Islet of Langerhans (tissue), 1 donor: ENCODE data around the gene OXCT2.
"Not testable (repeated sequence)": the region's sequence is repeated elsewhere in the genome, so short reads cannot be mapped to it uniquely, and the experiment has no call there.

Source experiments
- FAIRE-seq: peaks from one replicate; lab custom pipeline; 2011; peaks lifted over from hg19 to GRCh38; lab: Jason Lieb, UNC

OXCT2 gene

GRCh38 chr1:39787108-39787375 lies 15.9 kb upstream of the OXCT2 start:
- FAIRE-seq: not testable (repeated sequence)

DNA sequence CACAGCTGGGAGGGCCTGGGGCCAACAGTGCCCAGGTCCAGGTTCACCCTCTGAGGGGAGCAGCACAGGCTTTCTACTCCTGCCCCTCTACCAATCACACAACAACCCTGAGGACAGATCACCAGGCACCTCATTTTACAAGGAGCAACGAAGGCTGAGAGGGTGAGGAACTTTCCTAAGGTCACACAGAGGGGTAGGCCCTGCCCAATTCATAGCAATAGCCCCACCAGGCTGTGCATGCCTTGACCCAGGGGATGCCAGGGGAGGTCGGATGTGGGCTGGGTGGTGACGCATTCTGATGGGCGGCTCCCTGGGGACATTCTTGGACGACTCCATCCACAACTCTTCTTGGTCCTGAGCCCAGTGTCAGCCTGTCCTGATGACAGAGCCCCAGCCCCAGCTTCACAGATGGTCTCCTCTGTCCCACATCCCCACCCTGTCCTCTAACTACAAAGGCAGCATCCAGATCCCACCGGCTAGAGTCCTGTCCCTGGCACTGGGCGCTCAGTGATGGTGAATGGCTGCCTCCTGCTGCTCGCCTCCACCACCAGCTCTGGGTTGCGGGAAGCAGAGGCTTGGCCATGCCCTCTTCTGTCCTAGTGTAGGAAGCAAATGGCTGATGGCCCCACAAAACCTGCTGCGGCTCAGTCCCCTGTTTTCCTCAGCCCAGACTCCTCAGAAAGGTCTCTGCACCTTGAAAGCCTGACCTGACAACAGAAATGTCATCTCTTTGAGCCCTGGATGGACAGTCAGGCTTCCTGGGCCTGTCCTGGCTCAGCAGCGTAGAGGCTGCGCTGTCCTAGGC lies 15.4 kb upstream of the OXCT2 start:
- not testable (repeated sequence) for FAIRE-seq

DNA sequence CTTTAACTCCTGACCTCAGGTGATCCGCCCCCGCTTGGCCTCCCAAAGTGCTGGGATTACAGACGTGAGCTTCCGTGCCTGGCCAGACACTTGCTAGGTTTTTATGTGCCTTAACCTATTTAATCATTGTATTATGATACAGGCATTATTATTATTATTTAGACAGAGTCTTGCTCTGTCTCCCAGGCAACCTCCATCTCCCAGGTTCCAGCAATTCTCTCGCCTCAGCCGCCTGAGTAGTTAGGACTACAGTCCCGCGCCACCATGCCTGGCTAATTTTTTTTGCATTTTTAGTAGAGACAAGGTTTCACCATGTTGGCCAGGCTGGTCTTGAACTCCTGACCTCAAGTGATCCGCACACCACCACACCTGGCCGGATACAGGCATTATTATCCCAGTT lies 11.5 kb upstream of the OXCT2 start:
- not testable (repeated sequence) for FAIRE-seq

DNA sequence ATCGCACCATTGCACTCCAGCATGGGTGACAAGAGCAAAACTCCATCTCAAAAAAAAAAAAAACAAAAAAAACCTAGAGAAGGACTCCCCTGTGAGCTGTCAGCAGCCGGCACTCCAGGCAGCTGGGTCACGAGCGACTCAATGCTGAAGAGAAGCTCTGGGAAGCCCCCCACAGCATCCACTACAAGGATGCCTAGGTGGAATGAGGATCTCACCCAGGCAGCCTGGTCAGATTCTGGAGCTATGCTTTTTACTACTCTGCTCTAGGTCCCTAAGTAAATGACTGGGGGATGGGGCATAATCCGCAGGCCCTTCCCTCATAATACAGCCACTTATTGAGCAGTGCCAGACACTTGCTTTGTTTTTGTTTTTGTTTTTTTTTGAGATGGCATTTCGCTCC lies 11.0 kb upstream of the OXCT2 start:
- no peak for FAIRE-seq

GRCh38 chr1:39781349-39781715 lies 10.2 kb upstream of the OXCT2 start:
- no peak for FAIRE-seq

DNA sequence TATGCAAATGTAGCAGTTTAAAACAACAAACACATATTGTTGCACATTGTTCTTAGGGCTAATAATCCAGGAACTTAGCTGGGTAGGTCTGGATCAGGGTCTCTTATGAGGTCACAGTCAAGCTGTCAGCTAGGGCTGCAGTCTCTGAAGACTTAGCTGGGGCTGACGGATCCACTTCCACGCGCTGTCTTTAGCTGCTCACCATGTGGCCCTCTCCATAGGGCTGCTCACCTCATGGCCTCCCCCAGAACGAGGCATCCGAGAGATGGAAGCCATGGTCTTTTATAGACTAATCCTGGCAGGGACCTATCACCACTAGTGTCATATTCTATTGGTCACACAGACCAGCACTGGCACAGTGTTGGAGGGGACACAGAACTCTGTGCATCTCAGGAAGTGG lies 8.7 kb upstream of the OXCT2 start:
- no peak for FAIRE-seq

- FAIRE-seq: no peak
Measured at GRCh38 chr1:39779137-39779536, 8.0 kb upstream of the OXCT2 start.

GRCh38 chr1:39778463-39779099 lies 7.4 kb upstream of the OXCT2 start:
- not testable (repeated sequence) for FAIRE-seq

- FAIRE-seq: not testable (repeated sequence)
Measured at GRCh38 chr1:39777896-39778295, 6.7 kb upstream of the OXCT2 start.

DNA sequence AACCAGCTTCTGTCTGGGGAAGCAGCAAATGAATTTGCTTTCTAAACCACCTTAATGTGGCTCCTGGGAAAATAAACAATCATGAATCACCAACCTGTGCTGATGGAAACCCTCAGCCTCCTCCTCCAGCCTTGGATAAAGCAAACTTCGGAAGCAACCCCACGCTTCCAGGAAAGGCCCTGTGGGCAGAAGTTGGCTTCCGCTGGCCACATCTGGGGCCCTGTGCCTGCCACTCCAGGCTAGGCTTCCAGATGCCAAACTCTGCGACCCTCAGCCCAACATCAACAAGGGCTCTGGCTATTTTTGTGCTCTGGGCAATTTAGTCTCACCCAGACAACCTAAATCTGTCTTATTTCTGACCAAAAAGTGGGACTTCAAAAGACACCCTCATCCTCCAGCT lies 6.2 kb upstream of the OXCT2 start:
- no peak for FAIRE-seq

DNA sequence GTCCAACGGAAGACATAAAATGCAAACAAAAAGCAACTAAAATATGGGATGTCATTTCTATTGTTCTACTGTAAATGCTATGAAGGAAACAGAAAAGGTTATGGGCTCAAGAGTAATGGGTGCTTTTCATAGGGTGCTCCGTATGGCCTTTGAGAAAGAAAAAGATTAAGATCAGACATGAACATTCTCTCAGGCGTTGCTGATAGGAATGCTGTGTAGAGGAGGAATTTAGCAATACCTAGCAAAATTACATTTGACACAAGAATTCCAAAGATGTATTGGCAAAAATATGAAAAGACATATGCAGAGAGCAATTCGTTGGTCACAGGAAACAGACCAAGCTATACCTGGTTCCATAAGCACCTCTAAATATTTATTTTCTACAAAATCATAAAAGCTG lies 5.7 kb upstream of the OXCT2 start:
- FAIRE-seq: no peak

DNA sequence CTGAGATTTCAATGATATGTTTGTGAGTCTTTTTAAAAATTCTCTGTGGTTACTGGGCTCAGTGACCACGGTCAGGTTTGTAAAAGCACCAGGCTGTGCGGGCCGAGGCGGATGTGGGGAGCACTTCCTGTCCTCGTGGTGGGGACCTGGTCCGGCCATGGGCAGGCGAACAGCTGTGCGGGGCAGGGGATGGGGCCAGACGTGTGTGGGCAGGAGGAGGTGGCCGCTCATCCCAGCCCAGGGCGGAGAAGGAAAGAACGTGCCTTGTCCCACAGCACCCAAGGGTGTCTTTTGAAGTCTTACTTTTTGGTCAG lies 5.2 kb upstream of the OXCT2 start:
- FAIRE-seq: no peak

DNA sequence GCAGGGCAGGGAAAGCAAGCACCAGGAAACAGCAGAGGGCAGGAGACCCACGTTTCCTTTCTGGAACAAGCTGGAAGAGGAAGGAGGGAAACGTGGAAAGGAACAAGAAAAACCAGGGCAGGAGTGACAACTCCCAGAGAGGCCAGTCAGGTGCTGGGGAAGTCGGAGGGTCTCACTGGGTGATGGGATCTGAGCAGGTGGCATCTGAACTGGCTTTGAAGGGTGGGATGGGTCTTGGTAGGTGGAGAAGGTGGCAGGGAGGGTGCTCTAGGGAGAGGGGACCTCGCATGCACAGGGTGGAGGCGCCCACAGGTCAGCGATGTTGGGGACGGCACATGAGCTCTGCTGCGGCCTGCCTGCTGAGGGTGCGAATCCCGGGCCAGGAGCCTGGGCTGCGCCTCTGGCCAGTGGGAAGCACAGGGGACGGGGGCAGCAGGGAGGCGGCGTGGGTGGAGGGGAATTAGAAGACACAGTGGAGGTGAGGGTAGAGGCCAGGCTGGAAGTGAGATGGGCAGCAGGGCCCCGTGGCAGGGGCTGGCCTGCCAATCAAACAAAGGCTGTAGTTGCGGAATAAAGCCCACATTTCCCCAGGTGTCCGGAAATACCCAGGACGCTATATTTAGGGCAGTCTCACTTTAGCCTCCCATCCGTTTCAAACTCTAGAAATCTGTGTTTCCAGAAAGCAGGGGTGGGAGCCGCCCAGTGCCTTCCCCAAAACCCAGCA lies 4.7 kb upstream of the OXCT2 start:
- not testable (repeated sequence) for FAIRE-seq

- FAIRE-seq: not testable (repeated sequence)
Measured at GRCh38 chr1:39775141-39775540, 4.0 kb upstream of the OXCT2 start.

GRCh38 chr1:39773369-39773979 lies 2.3 kb upstream of the OXCT2 start:
- FAIRE-seq: not testable (repeated sequence)

GRCh38 chr1:39770100-39771021 lies 787 bp downstream of the OXCT2 start:
- not testable (repeated sequence) for FAIRE-seq

DNA sequence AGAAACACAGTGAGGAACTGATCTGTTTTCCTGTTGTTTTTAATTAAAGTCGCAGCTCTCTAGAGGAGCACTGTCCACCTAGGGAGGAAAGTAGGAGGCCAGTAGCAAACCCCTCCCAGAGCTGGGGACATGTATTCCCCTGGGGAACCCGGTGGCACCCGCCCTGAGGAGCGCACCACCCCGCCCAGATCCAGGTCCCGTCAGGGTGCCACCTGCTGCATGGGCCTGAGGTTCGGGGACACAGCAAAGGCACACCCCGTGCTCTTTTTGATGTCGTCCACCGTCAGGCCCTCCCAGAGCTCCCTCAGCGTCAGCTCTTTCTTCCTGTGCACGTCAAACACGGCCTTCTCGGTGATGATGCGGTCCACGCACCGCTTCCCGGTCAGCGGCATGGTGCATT lies 1.6 kb downstream of the OXCT2 start:
- FAIRE-seq: not testable (repeated sequence)

DNA sequence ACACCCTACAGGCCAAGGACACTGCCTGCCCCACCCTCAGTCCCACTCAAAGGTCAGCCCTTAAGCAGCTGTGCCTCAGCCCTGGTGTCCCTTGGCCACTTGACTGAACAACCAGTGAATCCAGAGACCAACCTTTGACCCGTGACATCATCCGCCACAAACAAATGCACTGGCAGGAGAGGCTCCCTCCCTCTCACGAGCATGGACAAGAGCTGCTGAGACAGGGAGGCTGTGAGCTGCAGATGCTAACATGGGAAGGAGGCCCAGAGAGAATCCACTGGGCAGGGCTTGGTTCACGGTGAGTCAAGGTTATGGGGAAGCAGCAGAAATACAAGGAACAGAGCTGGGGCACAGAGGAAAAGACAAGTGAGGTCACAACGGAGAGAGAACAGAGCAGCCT lies 4.7 kb downstream of the OXCT2 start:
- not testable (repeated sequence) for FAIRE-seq

- FAIRE-seq: not testable (repeated sequence)
Measured at GRCh38 chr1:39764512-39764911, 6.6 kb downstream of the OXCT2 start.

DNA sequence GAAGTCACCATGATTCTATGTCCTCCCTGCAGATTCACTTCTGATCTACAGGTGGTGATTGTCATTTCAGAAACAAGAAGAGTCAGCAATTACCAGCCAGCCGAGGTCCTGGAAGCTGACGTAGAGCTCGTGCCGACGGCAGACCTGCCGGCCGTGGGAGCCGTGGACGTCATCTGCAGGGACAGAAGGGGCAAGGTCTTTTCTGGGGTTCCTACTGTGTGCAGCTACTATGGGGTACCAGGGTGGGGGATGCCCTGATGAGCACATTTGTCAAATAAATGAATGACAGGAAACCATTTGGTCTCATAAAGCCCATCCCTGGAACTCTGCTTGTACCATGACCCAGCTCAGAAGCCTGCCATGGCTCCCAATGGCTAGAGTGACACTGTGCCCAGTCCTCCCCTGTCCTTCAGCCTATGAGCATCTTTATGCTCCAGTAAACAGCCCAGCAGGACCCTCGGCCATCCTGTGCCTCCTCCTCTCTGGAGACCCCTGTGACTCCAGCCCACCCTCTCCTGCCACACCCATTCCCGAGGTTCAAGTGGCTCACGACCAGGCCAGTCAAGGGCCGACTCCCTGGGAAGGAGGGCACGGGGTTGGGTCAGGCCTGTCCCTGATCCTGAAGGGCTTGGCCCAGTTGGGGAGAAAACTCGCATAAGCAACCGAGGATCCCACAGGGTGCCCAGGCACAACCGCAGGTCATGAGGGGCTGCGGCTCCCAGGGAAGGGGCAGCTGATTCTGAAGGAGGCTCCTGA lies 7.4 kb downstream of the OXCT2 start:
- FAIRE-seq: not testable (repeated sequence)
